ENCODE measurements around the gene RGS3. TPM values are rescaled to one million over a fixed set of nuclear protein-coding genes. Genes with fewer than 3 reads are reported as not detected.

RGS3 gene
- total and polyA plus RNA-seq, 2 of the 13 experiments (the other 11 are each of a cell fraction or from before 2014, with no cell fraction given): 17.1 to 28.8 TPM

- POLR2A ChIA-PET: no interaction called here
- no peak overlapping the region for H2AFZ ChIP-seq (ENCODE audit: low read length)
- intact Hi-C loops (cut with micrococcal nuclease; ENCODE audit: unreplicated experiment): no loop called here
- no peak for TF ChIP-seq SMAD9 (CRISPR knock-in tag; IDR thresholded peaks at IDR 0.05)
- no peak for TF ChIP-seq RAD51 (IDR thresholded peaks at IDR 0.05; ENCODE audit: borderline replicate concordance)
- TF ChIP-seq ZNF572 (CRISPR knock-in tag; IDR thresholded peaks at IDR 0.05): no peak
- no peak for TF ChIP-seq TCF7 (IDR thresholded peaks at IDR 0.05; ENCODE audit: low read depth)
- no peak for TF ChIP-seq ZNF704 (CRISPR knock-in tag; IDR thresholded peaks at IDR 0.05; ENCODE audit: borderline replicate concordance)
- TF ChIP-seq, protein P1, sequence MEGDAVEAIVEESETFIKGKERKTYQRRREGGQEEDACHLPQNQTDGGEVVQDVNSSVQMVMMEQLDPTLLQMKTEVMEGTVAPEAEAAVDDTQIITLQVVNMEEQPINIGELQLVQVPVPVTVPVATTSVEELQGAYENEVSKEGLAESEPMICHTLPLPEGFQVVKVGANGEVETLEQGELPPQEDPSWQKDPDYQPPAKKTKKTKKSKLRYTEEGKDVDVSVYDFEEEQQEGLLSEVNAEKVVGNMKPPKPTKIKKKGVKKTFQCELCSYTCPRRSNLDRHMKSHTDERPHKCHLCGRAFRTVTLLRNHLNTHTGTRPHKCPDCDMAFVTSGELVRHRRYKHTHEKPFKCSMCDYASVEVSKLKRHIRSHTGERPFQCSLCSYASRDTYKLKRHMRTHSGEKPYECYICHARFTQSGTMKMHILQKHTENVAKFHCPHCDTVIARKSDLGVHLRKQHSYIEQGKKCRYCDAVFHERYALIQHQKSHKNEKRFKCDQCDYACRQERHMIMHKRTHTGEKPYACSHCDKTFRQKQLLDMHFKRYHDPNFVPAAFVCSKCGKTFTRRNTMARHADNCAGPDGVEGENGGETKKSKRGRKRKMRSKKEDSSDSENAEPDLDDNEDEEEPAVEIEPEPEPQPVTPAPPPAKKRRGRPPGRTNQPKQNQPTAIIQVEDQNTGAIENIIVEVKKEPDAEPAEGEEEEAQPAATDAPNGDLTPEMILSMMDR (CRISPR knock-in tag; IDR thresholded peaks at IDR 0.05): no peak
- no peak for TF ChIP-seq TEAD2 (CRISPR knock-in tag; IDR thresholded peaks at IDR 0.05)
- TF ChIP-seq RARG (CRISPR knock-in tag; IDR thresholded peaks at IDR 0.05; ENCODE audit: low read depth): no peak
- no peak for TF ChIP-seq ZFP36L2 (CRISPR knock-in tag; IDR thresholded peaks at IDR 0.05)
- no peak for TF ChIP-seq GMEB1 (CRISPR knock-in tag; IDR thresholded peaks at IDR 0.05; ENCODE audit: borderline replicate concordance)
- TF ChIP-seq, protein P2, sequence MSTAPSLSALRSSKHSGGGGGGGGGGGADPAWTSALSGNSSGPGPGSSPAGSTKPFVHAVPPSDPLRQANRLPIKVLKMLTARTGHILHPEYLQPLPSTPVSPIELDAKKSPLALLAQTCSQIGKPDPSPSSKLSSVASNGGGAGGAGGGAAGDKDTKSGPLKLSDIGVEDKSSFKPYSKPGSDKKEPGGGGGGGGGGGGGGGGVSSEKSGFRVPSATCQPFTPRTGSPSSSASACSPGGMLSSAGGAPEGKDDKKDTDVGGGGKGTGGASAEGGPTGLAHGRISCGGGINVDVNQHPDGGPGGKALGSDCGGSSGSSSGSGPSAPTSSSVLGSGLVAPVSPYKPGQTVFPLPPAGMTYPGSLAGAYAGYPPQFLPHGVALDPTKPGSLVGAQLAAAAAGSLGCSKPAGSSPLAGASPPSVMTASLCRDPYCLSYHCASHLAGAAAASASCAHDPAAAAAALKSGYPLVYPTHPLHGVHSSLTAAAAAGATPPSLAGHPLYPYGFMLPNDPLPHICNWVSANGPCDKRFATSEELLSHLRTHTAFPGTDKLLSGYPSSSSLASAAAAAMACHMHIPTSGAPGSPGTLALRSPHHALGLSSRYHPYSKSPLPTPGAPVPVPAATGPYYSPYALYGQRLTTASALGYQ (CRISPR knock-in tag; IDR thresholded peaks at IDR 0.05): no peak
- no peak for TF ChIP-seq TFDP1 (CRISPR knock-in tag; IDR thresholded peaks at IDR 0.05; ENCODE audit: borderline replicate concordance)
- no peak for TF ChIP-seq POLR2AphosphoS5 (IDR thresholded peaks at IDR 0.05; ENCODE audit: low read depth, low read length)
- no peak for TF ChIP-seq ZNF232 (CRISPR knock-in tag; IDR thresholded peaks at IDR 0.05; ENCODE audit: borderline replicate concordance)
- TF ChIP-seq HDAC1 (CRISPR knock-in tag; IDR thresholded peaks at IDR 0.05): no peak
- TF ChIP-seq IRF2 (CRISPR knock-in tag; IDR thresholded peaks at IDR 0.05): no peak
- TF ChIP-seq NR2C2 (CRISPR knock-in tag; IDR thresholded peaks at IDR 0.05; ENCODE audit: borderline replicate concordance): no peak
- no peak for TF ChIP-seq ZFP90 (CRISPR knock-in tag; IDR thresholded peaks at IDR 0.05; ENCODE audit: borderline replicate concordance)
Measured at GRCh38 chr9:113482341-113482740, 18.8 kb downstream of the RGS3 start.

More at GRCh38 chr9:113482341-113482740, 18.8 kb downstream of the RGS3 start:
- CTCF ChIA-PET (ENCODE audit: low intra/inter-chr PET ratio, low total read pairs): no interaction called here
- BruUV-seq (replicated peaks): no TSS peak
- H3K4me3 ChIP-seq (replicated peaks in 1 of 3; ENCODE audit: insufficient read depth in 1 of 3, low read depth in 2 of 3, low read length in 3 of 3): no peak overlapping the region
- FAIRE-seq (no peak), ATAC-seq (no peak), DNase-seq (ENCODE audit: low spot score) (no peak)
- peaks cover 10% of the 10 kb centered on the region for H3K4me1 ChIP-seq (ENCODE audit: insufficient read depth, low read length)
- H3K27me3 ChIP-seq (ENCODE audit: control insufficient read depth in 1 of 2, insufficient read depth in 2 of 2, low read length in 2 of 2): no peaks in the 10 kb centered on the region
- H3K4me2 ChIP-seq (ENCODE audit: low read depth, low read length): no peak overlapping the region
- no peak overlapping the region for H3K9ac ChIP-seq (ENCODE audit: insufficient read depth, low read depth, low read length)
- H3K36me3 ChIP-seq (replicated peaks in 1 of 2; ENCODE audit: control insufficient read depth in 1 of 2, insufficient read depth in 2 of 2, low read length in 2 of 2): peaks cover 18 to 58% of the 10 kb centered on the region in 2 experiments; a peak in 4 of 5 replicates
- WGBS (ENCODE audit: low lambda C conversion rate): 100% methylated on average over 10 of the region's 10 CpGs
- H3K79me2 ChIP-seq (ENCODE audit: insufficient read depth, low read length): peaks cover 2% of the 10 kb centered on the region
- in situ Hi-C loops (cut with HindIII; ENCODE audit: extremely low pct_ligation_motif_present, low pct_unique_long_range_greater_than_20kb): no loop called here
- H3K9me3 ChIP-seq (ENCODE audit: low read length): no peaks in the 10 kb centered on the region
- H4K20me1 ChIP-seq (ENCODE audit: insufficient read depth, low read length): no peaks in the 10 kb centered on the region
- H3K27ac ChIP-seq (ENCODE audit: extremely low read length, insufficient read depth, low read length): no peak overlapping the region
